Measurements from ENCODE around the gene MMP24OS. TPM values are rescaled to one million over a fixed set of nuclear protein-coding genes. Genes with fewer than 3 reads are reported as not detected.
"Not testable (repeated sequence)": the region's sequence is repeated elsewhere in the genome, so short reads cannot be mapped to it uniquely, and the experiment has no call there.

MMP24OS gene
- 18.5 and 19.1 TPM in 2 replicates for total RNA-seq (2014; rRNA removed; shearing (Covaris generic))

- no peaks in the 10 kb centered on the region for H3K9me3 ChIP-seq (replicated peaks)
- no peaks in the 10 kb centered on the region for H3K27me3 ChIP-seq (replicated peaks)
- peaks cover 17% of the 10 kb centered on the region for H3K4me1 ChIP-seq (replicated peaks)
- peak within 1 kb of the TSS; percentile 77 for H3K4me3 ChIP-seq
- peaks cover 82% of the 10 kb centered on the region for H3K36me3 ChIP-seq
- H3K27ac ChIP-seq: peak within 1 kb of the TSS; percentile 93
- peak; percentile 92 to 94 for DNase-seq (ENCODE audit: low read depth in 1 of 2, low spot score in 2 of 2)
Observed at GRCh38 chr20:35277531-35278395, at the start of gene MMP24OS. Gene MMP24OS, minus strand, starts transcription at chr20:35278122. Its CDS starts 193 bp downstream, at chr20:35277929.

GRCh38 chr20:35327074-35327976 is 49.4 kb upstream of the MMP24OS start:
- peaks cover 19% of the 10 kb centered on the region for H3K4me1 ChIP-seq (replicated peaks)
- H3K27ac ChIP-seq: no peak overlapping the region
- H3K36me3 ChIP-seq: peaks cover 9% of the 10 kb centered on the region
- no peaks in the 10 kb centered on the region for H3K9me3 ChIP-seq (replicated peaks)
- DNase-seq (ENCODE audit: low read depth in 1 of 2, low spot score in 2 of 2): no peak
- no peak overlapping the region for H3K4me3 ChIP-seq
- H3K27me3 ChIP-seq (replicated peaks): no peaks in the 10 kb centered on the region

- peaks cover 19% of the 10 kb centered on the region for H3K4me1 ChIP-seq (replicated peaks)
- H3K27ac ChIP-seq: no peak overlapping the region
- DNase-seq (ENCODE audit: low read depth in 1 of 2, low spot score in 2 of 2): no peak
- no peaks in the 10 kb centered on the region for H3K27me3 ChIP-seq (replicated peaks)
- no peak overlapping the region for H3K4me3 ChIP-seq
- H3K9me3 ChIP-seq (replicated peaks): no peaks in the 10 kb centered on the region
- H3K36me3 ChIP-seq: peaks cover 7% of the 10 kb centered on the region
Observed at GRCh38 chr20:35326740-35327073, 48.8 kb upstream of the MMP24OS start.

GRCh38 chr20:35326021-35326739 is 48.3 kb upstream of the MMP24OS start:
- no peak for DNase-seq (ENCODE audit: low read depth in 1 of 2, low spot score in 2 of 2)
- H3K4me3 ChIP-seq: no peak overlapping the region
- H3K36me3 ChIP-seq: peaks cover 7% of the 10 kb centered on the region
- H3K27me3 ChIP-seq (replicated peaks): no peaks in the 10 kb centered on the region
- H3K9me3 ChIP-seq (replicated peaks): no peaks in the 10 kb centered on the region
- H3K27ac ChIP-seq: no peak overlapping the region
- peaks cover 19% of the 10 kb centered on the region for H3K4me1 ChIP-seq (replicated peaks)

- Histone ChIP-seq H3K36me3 (peaks cover 7% of the 10 kb centered on the region), H3K9me3 (replicated peaks) (no peaks in the 10 kb centered on the region), H3K4me3 (no peak overlapping the region), H3K4me1 (replicated peaks) (peaks cover 26% of the 10 kb centered on the region), H3K27me3 (replicated peaks) (no peaks in the 10 kb centered on the region), H3K27ac (no peak overlapping the region)
- no peak for DNase-seq (ENCODE audit: low read depth in 1 of 2, low spot score in 2 of 2)
Observed at GRCh38 chr20:35325401-35325800, 47.5 kb upstream of the MMP24OS start.

- Histone ChIP-seq H3K9me3 (replicated peaks) (no peaks in the 10 kb centered on the region), H3K4me1 (replicated peaks) (peaks cover 49% of the 10 kb centered on the region), H3K27me3 (replicated peaks) (no peaks in the 10 kb centered on the region), H3K27ac (peak overlapping the region; percentile 71), H3K36me3 (peaks cover 7% of the 10 kb centered on the region), H3K4me3 (no peak overlapping the region)
- DNase-seq (ENCODE audit: low read depth in 1 of 2, low spot score in 2 of 2): peak; percentile 81 to 84
Observed at GRCh38 chr20:35320396-35321126, 42.6 kb upstream of the MMP24OS start.

GRCh38 chr20:35319871-35320197 is 41.9 kb upstream of the MMP24OS start:
- Histone ChIP-seq H3K4me1 (replicated peaks) (peaks cover 56% of the 10 kb centered on the region), H3K27me3 (replicated peaks) (no peaks in the 10 kb centered on the region), H3K4me3 (no peak overlapping the region), H3K27ac (peak overlapping the region; percentile 66), H3K36me3 (peaks cover under 1% of the 10 kb centered on the region), H3K9me3 (replicated peaks) (no peaks in the 10 kb centered on the region)
- peak in 1 of 2 experiments; percentile 51 for DNase-seq (ENCODE audit: low read depth in 1 of 2, low spot score in 2 of 2)

- Histone ChIP-seq H3K36me3 (no peaks in the 10 kb centered on the region), H3K9me3 (replicated peaks) (no peaks in the 10 kb centered on the region), H3K4me3 (no peak overlapping the region), H3K27me3 (replicated peaks) (no peaks in the 10 kb centered on the region), H3K4me1 (replicated peaks) (peaks cover 61% of the 10 kb centered on the region), H3K27ac (peak overlapping the region; percentile 66)
- peak in 1 of 2 experiments; percentile 54 for DNase-seq (ENCODE audit: low read depth in 1 of 2, low spot score in 2 of 2)
Observed at GRCh38 chr20:35319192-35319870, 41.4 kb upstream of the MMP24OS start.

- Histone ChIP-seq H3K9me3 (replicated peaks) (no peaks in the 10 kb centered on the region), H3K4me3 (no peak overlapping the region), H3K27ac (peak overlapping the region; percentile 66), H3K4me1 (replicated peaks) (peaks cover 68% of the 10 kb centered on the region), H3K27me3 (replicated peaks) (no peaks in the 10 kb centered on the region), H3K36me3 (no peaks in the 10 kb centered on the region)
- peak in 1 of 2 experiments; percentile 69 for DNase-seq (ENCODE audit: low read depth in 1 of 2, low spot score in 2 of 2)
Observed at GRCh38 chr20:35318502-35319157, 40.7 kb upstream of the MMP24OS start.

- H3K36me3 ChIP-seq: no peaks in the 10 kb centered on the region
- H3K27me3 ChIP-seq (replicated peaks): no peaks in the 10 kb centered on the region
- no peak for DNase-seq (ENCODE audit: low read depth in 1 of 2, low spot score in 2 of 2)
- no peaks in the 10 kb centered on the region for H3K9me3 ChIP-seq (replicated peaks)
- no peak overlapping the region for H3K4me3 ChIP-seq
- H3K4me1 ChIP-seq (replicated peaks): peaks cover 78% of the 10 kb centered on the region
- peak overlapping the region; percentile 66; the same call in 1 of the 2 replicates for H3K27ac ChIP-seq
Observed at GRCh38 chr20:35317416-35318210, 39.7 kb upstream of the MMP24OS start.

- peak overlapping the region; percentile 10 for H3K27ac ChIP-seq
- peaks cover 93% of the 10 kb centered on the region for H3K4me1 ChIP-seq (replicated peaks)
- H3K9me3 ChIP-seq (replicated peaks): no peaks in the 10 kb centered on the region
- H3K36me3 ChIP-seq: no peaks in the 10 kb centered on the region
- no peaks in the 10 kb centered on the region for H3K27me3 ChIP-seq (replicated peaks)
- DNase-seq (ENCODE audit: low read depth in 1 of 2, low spot score in 2 of 2): no peak
- H3K4me3 ChIP-seq: no peak overlapping the region
Observed at GRCh38 chr20:35316086-35316485, 38.2 kb upstream of the MMP24OS start.

GRCh38 chr20:35315632-35316020 is 37.7 kb upstream of the MMP24OS start:
- peaks cover 91% of the 10 kb centered on the region for H3K4me1 ChIP-seq (replicated peaks)
- H3K27ac ChIP-seq: peak overlapping the region; percentile 32
- not testable (repeated sequence) for H3K27me3 ChIP-seq (replicated peaks); H3K36me3 ChIP-seq; H3K9me3 ChIP-seq (replicated peaks); H3K4me3 ChIP-seq
- peak; percentile 37 to 65 for DNase-seq (ENCODE audit: low read depth in 1 of 2, low spot score in 2 of 2)

Data from SJSA1 (cell line).